Sigmoid colon (tissue), 3 donors: ENCODE measurements around the gene SEC23B.

ENCODE experiments used
- POLR2A ChIP-seq, 2 donors: fragments of 450-650 bp; IDR thresholded peaks; one replicate each; pipeline ENCODE4 v1.6.1; 2016; ENCODE audit warnings: antibody characterized with exemption in 2 of 2, mild to moderate bottlenecking in 2 of 2, moderate library complexity in 2 of 2
- TF ChIP-seq, protein P1 (sequence below), 4 experiments: fragments of 450-650 bp in 3 of 4; fragments of 200-600 bp in 1 of 4; IDR thresholded peaks; one replicate each; pipeline ENCODE4 v1.5.1; 2016 to 2019; ENCODE audit warnings: antibody characterized with exemption in 4 of 4, mild to moderate bottlenecking in 3 of 4, moderate library complexity in 2 of 4

DNA sequence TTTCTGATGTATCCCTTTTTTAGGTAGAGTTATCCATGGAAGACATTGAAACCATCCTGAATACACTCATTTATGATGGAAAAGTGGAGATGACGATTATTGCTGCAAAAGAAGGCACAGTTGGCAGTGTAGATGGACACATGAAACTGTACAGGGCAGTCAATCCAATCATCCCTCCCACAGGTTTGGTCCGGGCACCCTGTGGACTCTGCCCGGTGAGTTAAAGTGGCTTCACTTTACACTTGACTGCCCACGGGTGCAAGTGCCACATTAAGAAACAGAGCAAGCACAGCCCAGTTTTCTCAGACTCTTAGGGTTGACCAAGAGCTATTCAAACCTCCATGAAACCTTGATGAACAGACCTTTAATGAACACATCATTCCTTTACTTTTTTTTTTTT is 26.1 kb upstream of the SEC23B start:
- no peak for TF ChIP-seq POLR2A (IDR thresholded peaks at IDR 0.05)
- TF ChIP-seq, protein P1, sequence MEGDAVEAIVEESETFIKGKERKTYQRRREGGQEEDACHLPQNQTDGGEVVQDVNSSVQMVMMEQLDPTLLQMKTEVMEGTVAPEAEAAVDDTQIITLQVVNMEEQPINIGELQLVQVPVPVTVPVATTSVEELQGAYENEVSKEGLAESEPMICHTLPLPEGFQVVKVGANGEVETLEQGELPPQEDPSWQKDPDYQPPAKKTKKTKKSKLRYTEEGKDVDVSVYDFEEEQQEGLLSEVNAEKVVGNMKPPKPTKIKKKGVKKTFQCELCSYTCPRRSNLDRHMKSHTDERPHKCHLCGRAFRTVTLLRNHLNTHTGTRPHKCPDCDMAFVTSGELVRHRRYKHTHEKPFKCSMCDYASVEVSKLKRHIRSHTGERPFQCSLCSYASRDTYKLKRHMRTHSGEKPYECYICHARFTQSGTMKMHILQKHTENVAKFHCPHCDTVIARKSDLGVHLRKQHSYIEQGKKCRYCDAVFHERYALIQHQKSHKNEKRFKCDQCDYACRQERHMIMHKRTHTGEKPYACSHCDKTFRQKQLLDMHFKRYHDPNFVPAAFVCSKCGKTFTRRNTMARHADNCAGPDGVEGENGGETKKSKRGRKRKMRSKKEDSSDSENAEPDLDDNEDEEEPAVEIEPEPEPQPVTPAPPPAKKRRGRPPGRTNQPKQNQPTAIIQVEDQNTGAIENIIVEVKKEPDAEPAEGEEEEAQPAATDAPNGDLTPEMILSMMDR (IDR thresholded peaks at IDR 0.05), result no peak
